NCI-H345 treated with DMSO at 0.1 percent for 48 hours (cell line): ENCODE measurements around the gene HOXD3.

Source experiments
- DNase-seq: peaks from one replicate; lab custom pipeline; 2025; ENCODE audit not compliant: unreplicated experiment; lab: John Stamatoyannopoulos, UW

The HOXD3 gene

DNA sequence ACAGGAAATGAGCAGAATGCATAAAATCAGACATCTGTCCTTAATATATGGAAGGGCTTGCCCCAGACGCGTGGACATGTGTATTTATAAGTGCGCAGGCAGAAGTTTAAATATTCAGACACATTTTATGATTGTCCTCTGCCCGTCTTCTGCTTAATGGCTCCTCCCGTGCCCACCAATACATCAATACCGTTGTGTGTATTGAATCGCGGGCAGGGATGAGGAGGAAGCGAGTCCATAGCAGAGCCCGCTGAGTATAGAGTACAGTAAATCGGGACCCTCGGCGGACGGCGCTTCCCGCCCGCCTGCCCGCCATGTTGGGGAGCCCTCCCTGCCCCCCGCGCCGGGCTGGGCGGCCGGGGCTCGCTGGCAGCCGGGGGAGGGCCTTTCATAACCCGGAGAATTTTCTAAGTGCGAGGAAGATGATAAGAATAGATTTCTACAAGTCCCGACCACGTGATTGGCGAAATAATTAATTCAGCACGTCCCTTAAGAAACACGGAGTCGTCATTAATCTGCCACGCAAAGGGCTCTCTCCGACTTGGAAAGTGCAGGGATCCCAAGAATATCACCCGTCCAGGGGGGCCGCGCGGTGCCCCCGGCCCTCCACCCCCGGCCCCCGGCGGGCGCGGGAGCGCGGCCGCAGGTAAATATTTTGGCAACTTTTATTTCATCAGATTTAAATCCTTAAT is at the start of gene HOXD3:
HOXD3 (plus strand) TSS at position 501 of the 692 bp plus-strand sequence. CDS start 11,808 bp downstream, outside the sequence.
- DNase-seq: no peak

DNA sequence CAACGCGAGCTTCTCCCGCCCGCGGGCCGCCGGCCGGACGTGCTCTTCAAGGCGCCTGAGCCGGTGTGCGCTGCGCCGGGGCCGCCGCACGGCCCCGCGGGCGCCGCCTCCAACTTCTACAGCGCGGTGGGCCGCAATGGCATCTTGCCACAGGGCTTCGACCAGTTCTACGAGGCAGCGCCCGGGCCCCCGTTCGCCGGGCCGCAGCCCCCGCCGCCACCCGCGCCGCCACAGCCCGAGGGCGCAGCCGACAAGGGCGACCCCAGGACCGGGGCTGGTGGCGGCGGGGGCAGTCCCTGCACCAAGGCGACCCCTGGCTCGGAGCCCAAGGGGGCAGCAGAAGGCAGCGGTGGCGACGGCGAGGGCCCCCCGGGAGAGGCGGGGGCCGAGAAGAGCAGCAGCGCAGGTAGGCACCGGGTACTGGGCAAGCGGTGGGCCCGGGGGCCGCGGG is 49.4 kb upstream of the HOXD3 start:
- no peak for DNase-seq

DNA sequence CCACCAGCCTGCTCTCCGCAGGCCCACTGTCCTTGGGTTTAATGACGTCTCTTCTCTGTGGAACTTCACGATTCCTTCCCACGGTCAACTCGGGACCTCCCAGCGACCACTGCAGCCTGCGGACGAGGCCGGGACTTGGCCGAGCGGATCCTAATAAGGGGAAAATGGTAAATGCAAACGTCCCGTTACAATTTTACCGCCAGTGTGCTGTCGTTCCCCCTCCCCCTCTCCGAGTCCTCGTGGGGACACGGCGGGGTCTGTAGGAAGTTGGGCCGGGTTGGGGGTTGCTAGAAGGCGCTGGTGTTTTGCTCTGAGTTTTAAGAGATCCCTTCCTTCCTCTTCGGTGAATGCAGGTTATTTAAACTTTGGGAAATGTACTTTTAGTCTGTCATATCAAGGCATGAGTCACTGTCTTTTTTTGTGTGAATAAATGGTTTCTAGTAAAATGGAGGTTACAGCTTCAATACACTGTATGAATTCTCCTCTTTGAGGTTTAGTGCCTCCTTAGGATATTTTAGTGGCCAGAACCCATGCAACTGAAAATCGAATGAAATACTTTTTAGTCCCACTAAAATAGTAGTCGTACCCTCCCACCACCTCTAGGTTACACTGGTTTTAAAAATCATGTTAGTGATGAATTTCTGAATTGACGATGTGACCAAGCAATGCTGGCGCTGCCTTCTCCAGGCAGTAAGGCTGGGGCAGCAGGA is 47.8 kb upstream of the HOXD3 start:
- DNase-seq: no peak

DNA sequence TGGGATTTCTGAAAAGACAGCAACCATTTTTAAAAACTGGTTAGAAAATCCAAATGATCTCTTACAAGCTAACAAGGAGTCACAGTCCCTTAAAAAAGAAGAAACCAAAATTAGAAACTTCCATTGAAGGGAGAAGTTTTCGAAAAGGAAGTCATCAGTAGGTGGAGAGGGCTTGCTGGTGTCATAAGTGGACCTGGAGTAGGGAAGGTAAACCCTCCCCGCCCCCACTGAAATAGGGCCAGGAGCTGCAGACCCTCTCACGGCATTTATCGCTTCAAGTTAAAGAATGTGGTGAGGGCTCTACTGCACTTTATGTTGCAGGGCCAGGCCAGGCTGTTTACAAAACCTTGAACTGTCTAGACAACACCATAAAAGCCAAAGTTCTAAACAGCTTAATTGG is 47.2 kb upstream of the HOXD3 start:
- DNase-seq: no peak

DNA sequence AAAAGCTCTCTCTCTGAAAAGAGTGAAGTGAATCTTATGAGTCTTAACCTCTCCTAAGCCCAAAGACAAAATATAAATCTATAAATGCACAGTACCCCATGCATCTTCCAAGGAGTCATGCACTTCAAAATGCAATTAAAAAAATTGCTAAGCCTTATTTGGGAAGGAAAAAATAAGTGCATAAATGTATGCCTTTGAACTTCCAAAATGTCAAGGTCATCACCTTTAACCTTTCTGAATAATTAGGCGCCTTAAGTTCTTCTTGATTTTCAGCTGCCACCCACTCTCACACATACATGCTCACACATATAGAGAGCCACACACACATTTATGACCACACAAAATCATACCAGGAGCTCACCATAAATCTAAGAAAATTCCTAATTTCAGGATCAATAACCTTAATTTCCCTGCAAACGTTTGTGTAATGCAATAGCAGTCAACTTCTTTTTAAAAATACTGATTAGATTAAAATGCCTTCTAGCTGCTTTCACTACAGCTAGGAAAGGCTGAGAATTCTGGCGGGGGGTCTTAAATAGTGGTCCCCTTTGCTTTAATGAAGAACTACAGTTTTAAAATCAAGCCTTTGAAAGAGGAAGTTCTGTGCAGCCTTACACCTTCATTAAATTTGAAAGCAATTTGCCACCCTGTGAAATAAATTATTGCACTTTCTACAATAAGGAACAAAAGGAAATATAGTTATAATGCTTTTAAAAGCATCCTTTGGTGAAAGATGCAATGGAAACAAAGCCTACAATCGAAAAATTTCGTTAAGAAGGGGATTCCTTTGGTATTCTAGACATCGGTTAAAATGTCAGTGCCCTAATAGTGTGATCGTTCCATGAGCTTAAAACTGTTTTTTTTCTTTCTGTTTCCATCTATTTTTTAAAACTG is 46.4 kb upstream of the HOXD3 start:
- no peak for DNase-seq

DNA sequence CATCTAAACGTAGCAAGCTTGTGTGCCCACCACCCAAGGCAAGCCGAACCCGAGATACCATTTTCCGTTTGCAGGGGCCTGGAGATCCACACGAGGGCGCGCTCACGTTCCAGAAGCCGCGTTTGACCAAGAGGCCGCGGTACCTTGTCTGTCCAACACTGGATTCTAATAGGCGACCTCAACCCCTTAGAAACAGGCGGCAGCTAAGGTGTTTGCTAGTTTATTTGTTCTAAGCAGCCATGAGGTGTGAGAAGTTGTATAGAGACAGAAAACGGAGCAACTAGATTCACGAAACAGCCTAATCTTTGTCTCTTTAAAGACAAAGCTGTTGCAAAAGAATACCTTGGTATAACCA is 45.8 kb upstream of the HOXD3 start:
- no peak for DNase-seq

DNA sequence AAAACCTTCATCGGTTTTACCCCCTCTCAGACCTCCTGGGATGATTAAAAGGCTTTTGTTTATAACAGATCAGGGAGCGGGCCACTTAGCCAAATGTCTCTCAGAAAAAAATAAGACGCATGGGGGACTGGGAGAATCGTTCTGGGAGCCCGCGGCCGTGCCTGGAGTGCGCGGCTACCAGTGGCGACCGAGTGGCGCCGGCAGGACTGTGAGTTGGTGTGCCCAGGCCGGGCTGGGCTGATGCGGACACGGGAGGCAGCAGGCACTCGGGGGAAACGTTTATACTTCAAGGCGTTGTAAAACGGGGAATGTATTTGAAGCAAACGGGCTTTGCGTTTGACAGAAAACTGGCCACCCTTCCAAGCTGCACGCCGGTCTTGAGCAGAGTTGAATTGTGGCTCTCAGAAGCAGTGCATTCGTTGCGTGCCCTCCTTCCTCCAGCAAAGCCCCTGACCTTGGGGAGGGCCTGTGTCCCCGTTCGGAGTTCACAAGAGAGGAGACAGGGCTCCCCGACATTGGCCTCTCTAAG is 45.2 kb upstream of the HOXD3 start:
- no peak for DNase-seq

DNA sequence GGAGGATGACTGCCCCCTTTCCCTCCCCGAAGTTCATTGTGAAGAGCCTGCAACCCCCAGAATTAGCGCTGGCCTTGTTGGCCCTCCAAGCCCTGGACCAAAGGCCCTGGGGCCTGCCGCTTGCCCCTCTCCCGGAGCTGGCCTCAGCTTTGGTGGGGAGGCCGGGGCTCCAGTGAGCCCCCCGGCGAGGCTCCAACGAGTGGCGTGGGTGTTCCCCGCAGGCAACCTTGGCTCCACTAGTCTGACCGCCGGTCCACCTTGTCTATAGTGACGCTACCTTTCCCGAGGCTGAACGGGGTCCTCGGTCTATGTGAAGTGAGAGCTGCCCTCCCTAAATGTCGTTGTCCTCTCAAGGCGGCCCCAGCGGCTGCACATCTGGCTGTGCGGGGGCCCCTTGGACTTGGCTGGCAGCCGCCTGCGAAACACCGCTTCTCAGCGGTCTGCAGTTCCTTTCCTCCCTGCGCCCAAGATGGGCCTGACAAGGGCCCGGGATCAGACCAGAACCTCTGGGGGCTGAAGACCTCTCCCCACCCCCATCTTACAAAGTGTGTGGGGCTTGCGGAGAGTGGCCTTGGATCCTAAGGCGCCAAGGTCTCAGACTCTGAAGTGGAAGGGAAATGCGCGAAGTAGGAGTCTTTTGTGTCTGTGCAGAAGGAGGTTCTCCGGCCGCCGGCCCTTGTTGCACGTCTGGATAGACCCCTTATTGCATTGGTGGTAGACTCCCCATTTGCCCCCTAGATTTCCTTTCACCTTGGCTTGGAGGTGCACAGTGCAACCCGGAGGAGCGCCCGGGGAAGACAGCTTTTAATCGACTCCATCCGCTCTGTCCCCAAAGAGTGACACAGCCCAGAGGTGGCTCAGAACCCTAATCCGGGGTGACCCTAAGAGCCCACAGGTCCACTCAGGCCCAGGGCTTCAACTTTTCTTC is 44.5 kb upstream of the HOXD3 start:
- no peak for DNase-seq

DNA sequence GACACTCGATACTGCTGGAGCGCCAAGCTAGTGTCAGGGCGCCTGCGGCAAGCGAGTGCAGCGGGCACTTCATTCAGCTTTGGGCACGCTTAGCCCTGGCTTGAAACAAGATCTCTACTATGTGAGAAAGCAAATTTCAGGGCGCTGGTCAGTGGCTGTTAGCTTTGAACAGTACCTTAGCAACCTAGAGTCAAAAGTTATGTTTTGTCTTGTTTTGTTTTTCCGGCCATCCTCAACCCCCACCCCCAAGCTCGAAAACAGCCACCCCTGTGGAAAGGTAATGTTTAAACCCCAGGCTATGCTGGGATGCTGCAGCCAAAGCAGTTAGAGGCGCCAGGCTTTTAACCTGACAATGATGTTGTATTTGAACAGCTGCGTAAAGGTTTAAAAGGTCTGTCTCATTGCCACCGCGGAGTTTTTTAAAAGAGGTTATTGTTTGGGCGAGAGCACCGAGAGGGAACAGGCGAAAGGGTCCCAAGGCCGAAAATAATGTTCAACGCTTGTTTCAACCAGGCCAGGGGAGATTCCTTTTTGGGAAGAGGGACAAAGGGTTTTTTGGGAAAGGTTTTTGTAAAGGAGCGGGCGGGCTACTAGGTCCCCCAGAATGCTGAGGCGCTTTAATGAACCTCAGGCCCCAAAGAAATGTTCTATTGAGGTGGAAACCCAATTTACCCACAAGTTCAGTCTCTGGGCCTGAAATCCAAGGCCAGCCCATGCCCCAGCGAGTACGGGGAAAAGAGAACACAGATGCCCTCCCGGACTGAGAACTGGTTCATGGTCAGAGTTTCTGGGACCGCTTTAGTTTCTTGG is 42.8 kb upstream of the HOXD3 start:
- DNase-seq: peak; percentile 70

DNA sequence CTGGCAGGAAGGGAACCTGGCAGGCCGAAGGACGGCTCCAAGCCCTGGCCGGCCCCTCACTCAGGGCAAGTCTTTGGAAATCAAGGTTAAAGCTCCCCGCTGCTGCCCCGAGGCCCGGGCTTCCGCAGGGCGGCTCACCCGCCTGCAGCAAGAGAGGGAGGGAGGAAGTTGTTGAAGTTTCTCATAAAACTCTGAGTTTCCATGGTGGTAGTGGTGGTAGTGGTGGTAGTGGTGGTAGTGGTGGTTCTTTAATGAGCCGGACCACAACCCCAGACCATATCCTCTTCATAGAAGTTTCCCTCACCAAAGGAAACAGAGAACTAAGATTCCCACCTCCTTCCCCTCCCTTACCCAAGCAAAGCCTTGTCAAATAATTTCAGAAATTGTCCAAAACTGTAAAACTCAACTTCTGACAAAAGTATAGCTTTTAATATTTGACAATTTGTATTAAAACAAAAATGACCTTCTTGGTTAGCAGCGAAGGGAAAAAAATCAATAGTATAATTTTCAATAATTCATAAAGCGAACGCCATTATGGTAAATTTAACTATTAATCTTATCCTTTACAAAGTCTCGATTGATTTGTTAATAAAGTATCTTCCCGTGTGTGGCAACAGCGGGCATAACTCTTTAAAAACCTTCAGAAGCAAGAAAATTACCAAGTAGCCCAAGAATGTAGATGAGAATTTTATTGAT is 42.0 kb upstream of the HOXD3 start:
- no peak for DNase-seq

DNA sequence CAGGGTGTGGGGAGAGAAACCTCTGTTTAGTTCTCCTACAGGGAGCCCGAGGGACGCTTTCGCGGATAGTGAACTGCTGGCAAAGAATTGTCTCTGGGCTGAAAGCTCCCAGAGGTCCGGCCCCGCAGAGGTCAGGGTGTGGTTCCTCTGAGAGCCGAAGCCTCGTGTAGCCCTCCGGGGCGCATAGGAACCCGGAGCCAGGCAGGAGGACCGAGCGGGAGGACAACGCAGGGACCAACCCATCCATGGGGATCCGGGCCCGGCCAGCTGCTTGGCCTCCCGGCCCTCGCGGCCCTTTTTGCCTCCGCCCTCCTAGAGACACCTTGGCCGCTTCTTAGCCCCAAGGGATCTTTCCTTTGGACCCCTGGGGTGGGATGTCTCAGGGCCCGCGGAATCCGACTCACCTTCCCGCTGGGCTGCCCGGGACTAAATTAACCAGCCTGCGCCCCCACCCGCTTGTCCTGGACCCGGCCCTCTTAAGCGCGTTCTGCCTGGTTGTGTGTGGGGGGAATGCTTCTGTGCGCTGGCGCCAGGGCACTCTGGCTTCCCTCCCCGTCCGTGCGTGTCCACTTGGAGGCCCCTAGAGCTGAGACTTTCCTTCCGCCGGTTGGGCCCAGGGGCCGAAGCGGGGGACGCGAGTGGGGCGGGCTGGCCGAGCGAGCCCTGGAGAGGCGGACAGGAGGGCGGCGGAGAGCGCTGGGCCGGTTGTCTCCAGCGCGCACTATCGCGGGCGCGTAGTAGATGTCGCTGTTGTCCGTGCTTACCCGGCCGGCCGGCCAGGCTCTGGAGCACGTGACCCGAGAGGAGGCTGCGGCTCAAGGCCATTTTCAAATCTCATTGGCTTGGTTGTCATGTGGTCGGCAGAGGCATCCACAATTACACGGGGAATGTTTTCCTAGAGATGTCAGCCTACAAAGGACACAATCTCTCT is 41.0 kb upstream of the HOXD3 start, which contains the start of gene HOXD10:
HOXD10 (plus strand) TSS at position 896 of the 931 bp plus-strand sequence. CDS start 56 bp downstream, outside the sequence.
- no peak for DNase-seq

DNA sequence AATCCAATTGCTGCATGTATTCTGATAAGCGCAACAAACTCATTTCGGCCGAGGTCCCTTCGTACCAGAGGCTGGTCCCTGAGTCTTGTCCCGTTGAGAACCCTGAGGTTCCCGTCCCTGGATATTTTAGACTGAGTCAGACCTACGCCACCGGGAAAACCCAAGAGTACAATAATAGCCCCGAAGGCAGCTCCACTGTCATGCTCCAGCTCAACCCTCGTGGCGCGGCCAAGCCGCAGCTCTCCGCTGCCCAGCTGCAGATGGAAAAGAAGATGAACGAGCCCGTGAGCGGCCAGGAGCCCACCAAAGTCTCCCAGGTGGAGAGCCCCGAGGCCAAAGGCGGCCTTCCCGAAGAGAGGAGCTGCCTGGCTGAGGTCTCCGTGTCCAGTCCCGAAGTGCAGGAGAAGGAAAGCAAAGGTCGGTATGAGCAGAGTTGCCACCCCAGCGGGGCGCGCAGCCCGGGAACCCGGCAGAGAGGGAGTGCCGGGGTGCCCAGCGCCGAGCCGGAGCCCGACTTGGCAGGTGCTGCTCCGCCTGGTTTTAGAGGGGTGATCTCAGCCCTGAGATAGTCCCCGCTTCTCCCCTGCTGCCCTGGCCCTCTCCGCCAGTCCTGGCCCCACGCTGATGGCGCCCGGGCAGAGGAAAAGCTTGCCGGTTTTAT is 39.8 kb upstream of the HOXD3 start:
- no peak for DNase-seq

DNA sequence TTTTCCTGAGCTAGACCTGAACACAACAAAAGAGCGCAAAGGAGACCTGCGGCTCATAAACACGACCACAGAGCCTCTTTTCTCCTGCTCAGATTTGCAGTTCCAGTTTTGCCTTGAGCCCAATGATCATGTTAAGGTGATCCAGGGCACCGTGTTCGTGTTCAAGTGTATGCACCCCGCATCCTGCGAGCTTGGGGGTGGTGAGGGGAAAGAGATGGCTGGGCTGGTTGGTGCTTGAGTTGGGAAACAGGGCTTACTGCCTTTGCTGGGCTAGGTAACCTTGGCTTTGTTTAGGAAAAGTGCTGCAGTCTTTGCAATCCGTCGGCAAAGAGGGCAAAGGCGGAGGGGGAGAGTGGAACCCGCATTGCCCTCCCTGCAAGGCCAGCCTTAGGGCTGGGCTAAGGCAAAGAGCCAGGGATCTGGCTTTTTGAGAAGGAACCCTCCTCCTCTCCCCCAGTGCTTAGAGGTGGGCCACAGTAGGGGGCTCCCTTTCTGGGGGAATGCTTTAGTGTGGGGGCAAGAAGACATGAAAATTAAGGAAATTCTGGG is 39.2 kb upstream of the HOXD3 start:
- DNase-seq: no peak

DNA sequence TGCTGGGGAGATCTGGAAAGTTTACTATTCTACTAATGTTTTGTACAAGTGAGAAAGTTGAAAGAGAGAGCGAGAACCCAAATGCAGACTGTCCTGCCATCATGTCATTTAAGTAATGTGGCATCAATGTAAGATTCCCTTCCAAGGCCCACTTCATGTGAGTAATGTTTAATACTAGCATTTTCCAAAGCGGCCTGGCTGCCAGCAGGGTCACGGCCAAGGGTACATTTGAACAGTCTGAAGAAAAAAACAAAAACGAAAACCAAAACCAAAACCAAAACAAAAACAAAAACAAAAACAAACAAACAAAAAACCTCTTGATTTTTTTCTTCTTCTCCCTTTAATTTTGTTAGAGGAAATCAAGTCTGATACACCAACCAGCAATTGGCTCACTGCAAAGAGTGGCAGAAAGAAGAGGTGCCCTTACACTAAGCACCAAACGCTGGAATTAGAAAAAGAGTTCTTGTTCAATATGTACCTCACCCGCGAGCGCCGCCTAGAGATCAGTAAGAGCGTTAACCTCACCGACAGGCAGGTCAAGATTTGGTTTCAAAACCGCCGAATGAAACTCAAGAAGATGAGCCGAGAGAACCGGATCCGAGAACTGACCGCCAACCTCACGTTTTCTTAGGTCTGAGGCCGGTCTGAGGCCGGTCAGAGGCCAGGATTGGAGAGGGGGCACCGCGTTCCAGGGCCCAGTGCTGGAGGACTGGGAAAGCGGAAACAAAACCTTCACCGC is 38.3 kb upstream of the HOXD3 start:
- no peak for DNase-seq

DNA sequence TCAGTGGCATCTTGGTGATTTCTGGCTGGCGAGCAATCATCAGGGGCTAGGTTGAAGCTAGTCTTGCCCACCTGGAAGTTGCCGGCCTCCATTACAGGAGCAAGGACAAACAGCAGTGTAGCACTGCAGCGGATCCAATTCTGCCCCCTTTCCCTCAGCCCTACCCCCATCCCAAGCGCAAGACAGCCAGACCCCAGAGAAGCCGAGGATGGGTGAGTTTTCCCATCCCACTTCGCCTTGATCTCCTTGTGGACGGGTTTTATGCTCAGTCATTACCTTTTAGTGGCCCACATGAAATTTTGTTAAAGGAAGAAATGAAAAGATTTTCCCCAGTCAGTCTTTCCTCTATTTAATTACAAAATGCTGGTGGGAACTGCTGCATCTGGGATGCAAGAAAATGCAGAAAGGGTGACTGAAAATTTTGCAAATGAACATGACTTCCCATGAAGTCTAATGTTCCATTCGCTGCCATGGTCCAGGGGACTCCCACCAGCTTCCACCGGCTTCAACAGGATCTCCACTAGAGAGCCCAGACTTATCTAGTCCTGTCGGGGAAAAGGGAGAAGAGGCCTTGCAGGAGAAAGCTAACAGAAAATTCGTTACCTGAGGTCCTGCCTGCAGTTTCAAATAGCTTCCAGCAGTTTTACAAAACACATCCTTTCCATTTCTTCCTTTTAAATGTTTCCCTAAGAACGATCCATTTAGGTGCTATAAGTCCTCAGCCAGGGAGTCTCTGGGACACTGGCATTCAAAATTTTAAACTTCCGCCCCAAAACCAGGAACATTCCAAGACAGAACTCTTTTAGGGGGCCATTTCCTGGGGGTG is 36.5 kb upstream of the HOXD3 start:
- no peak for DNase-seq
